Ascending aorta (tissue), 2 donors: ENCODE results near the gene BET1L. TPM values are rescaled to one million over a fixed set of nuclear protein-coding genes. Genes with fewer than 3 reads are reported as not detected.

Experiments
- DNase-seq, 2 donors: peaks; one replicate each; pipeline ENCODE4 v3.0.0-alpha.2; 2019; ENCODE audit warnings: low spot score in 2 of 2
- H3K27ac ChIP-seq, 2 donors: fragments of 200-600 bp; sonication (generic); one replicate each; pipeline ENCODE4 v1.5.1; 2016 to 2017; ENCODE audit warnings: mild to moderate bottlenecking in 1 of 2
- H3K27me3 ChIP-seq: fragments of 200-600 bp; sonication (generic); one replicate; pipeline ENCODE4 v1.5.1; 2017
- H3K36me3 ChIP-seq, 2 donors: fragments of 200-600 bp; sonication (generic); one replicate each; pipeline ENCODE4 v1.5.1; 2016
- H3K4me1 ChIP-seq, 2 donors: fragments of 200-600 bp; sonication (generic); one replicate each; pipeline ENCODE4 v1.5.1; 2016 to 2017; ENCODE audit warnings: mild to moderate bottlenecking in 1 of 2
- H3K4me3 ChIP-seq, 2 donors: fragments of 200-600 bp; sonication (generic); one replicate each; pipeline ENCODE4 v1.5.1; 2016 to 2017; ENCODE audit warnings: mild to moderate bottlenecking in 1 of 2
- H3K9me3 ChIP-seq, 2 donors: fragments of 200-600 bp; sonication (generic); one replicate each; pipeline ENCODE4 v1.5.1; 2016
- CTCF ChIP-seq, 3 experiments: fragments of 200-600 bp in 2 of 3; fragments of 450-650 bp in 1 of 3; sonication (generic) in 2 of 3; IDR thresholded peaks; one replicate each; pipeline ENCODE4 v1.5.1; 2016 to 2019; ENCODE audit warnings: antibody characterized with exemption in 3 of 3, mild to moderate bottlenecking in 1 of 3, moderate library complexity in 1 of 3
- intact Hi-C: fragments of 100-400 bp; cut with DNase I; formaldehyde crosslinking; loops from one replicate; pipeline ENCODE4 v1.15.1; 2023
- total RNA-seq: library from RNA; depleted of rRNA; stranded (reverse); fragments of >200 nt; gene quantifications from one replicate; pipeline ENCODE4 v1.1.0, GENCODE V29; 2016

Gene BET1L
- total RNA-seq, 1 donor from 2014 or later = 42.3 TPM

- H3K4me3 ChIP-seq = no peak overlapping the region
- no peaks in the 10 kb centered on the region for H3K4me1 ChIP-seq
- DNase-seq = peak in 1 of 2 donors; percentile 43
- H3K9me3 ChIP-seq = no peaks in the 10 kb centered on the region
- H3K27ac ChIP-seq = no peak overlapping the region
- TF ChIP-seq CTCF (IDR thresholded peaks at IDR 0.05) = no peak
- no peaks in the 10 kb centered on the region for H3K27me3 ChIP-seq
- H3K36me3 ChIP-seq = peaks cover 35 to 49% of the 10 kb centered on the region in 2 donors
- intact Hi-C loops = loop anchor here (5.0 kb wide), 1 partner anchor 105 kb away; no protein-coding TSS in a partner anchor
These were observed 45.5 kb upstream of the BET1L start for GRCh38 chr11:252666-253065.

- H3K27me3 ChIP-seq = no peaks in the 10 kb centered on the region
- H3K36me3 ChIP-seq = peaks cover 46 to 60% of the 10 kb centered on the region in 2 donors
- intact Hi-C loops = loop anchor here (5.0 kb wide), 1 partner anchor 106 kb away; no protein-coding TSS in a partner anchor
- no peak overlapping the region for H3K4me3 ChIP-seq
- no peak for TF ChIP-seq CTCF (IDR thresholded peaks at IDR 0.05)
- DNase-seq = peak in 1 of 2 donors; percentile 48
- H3K27ac ChIP-seq = no peak overlapping the region
- no peaks in the 10 kb centered on the region for H3K9me3 ChIP-seq
- H3K4me1 ChIP-seq = no peaks in the 10 kb centered on the region
These were observed 44.4 kb upstream of the BET1L start for GRCh38 chr11:251550-251949.

- peak; percentile 52 to 69 (median 59) for TF ChIP-seq CTCF (IDR thresholded peaks at IDR 0.05)
- Histone ChIP-seq H3K9me3 (no peaks in the 10 kb centered on the region), H3K4me3 (no peak overlapping the region), H3K36me3 (peaks cover 48 to 68% of the 10 kb centered on the region in 2 donors), H3K4me1 (no peaks in the 10 kb centered on the region), H3K27ac (no peak overlapping the region), H3K27me3 (no peaks in the 10 kb centered on the region)
- DNase-seq = peak in 1 of 2 donors; percentile 74
- intact Hi-C loops = loop anchor here (5.0 kb wide), 1 partner anchor 106 kb away; no protein-coding TSS in a partner anchor
These were observed 43.6 kb upstream of the BET1L start for GRCh38 chr11:250740-251299.

GRCh38 chr11:250274-250673, 43.1 kb upstream of the BET1L start:
- TF ChIP-seq CTCF (IDR thresholded peaks at IDR 0.05) = no peak
- Histone ChIP-seq H3K27me3 (no peaks in the 10 kb centered on the region), H3K4me3 (no peak overlapping the region), H3K4me1 (no peaks in the 10 kb centered on the region), H3K27ac (no peak overlapping the region), H3K9me3 (no peaks in the 10 kb centered on the region), H3K36me3 (peaks cover 52 to 73% of the 10 kb centered on the region in 2 donors)
- DNase-seq = no peak
- intact Hi-C loops = loop anchor here (5.0 kb wide), 1 partner anchor 107 kb away; no protein-coding TSS in a partner anchor

- H3K27me3 ChIP-seq = no peaks in the 10 kb centered on the region
- no peaks in the 10 kb centered on the region for H3K9me3 ChIP-seq
- H3K4me1 ChIP-seq = no peaks in the 10 kb centered on the region
- no peak overlapping the region for H3K4me3 ChIP-seq
- TF ChIP-seq CTCF (IDR thresholded peaks at IDR 0.05) = no peak
- intact Hi-C loops = no loop called here
- H3K27ac ChIP-seq = no peak overlapping the region
- peaks cover 63 to 85% of the 10 kb centered on the region in 2 donors for H3K36me3 ChIP-seq
- no peak for DNase-seq
These were observed 41.9 kb upstream of the BET1L start for GRCh38 chr11:249062-249461.
